Measurements from ENCODE around the gene RMND5B.

DNA sequence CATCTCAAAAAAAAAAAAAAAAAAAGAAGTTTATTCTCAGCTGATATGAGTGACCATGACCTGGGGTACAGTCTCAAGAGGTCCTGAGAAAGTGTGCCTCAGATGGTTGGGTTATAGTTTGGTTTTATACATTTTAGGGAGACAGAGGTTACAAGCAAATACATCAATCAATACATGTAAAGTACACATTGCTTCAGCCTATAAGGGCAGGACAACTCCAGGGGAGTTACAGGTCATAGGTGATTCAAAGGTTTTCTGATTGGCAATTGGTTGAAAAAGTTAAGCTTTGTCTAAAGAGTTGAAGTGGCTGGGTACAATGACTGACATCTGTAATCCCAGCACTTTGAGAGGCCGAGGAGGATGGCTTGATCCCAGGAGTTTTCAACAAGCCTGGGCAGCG lies 58.6 kb downstream of the RMND5B start:
- TF ChIP-seq ZBTB7A (IDR thresholded peaks at IDR 0.05; ENCODE audit: low read depth), result no peak
- TF ChIP-seq EP300 (IDR thresholded peaks at IDR 0.05; ENCODE audit: borderline replicate concordance), result no peak
- no peak for TF ChIP-seq CEBPB (IDR thresholded peaks at IDR 0.05)
- no peak for TF ChIP-seq FOXM1 (IDR thresholded peaks at IDR 0.05; ENCODE audit: borderline replicate concordance, low read depth)
- TF ChIP-seq YY1 (IDR thresholded peaks at IDR 0.05; ENCODE audit: low read depth), result no peak
- TF ChIP-seq, protein P1, sequence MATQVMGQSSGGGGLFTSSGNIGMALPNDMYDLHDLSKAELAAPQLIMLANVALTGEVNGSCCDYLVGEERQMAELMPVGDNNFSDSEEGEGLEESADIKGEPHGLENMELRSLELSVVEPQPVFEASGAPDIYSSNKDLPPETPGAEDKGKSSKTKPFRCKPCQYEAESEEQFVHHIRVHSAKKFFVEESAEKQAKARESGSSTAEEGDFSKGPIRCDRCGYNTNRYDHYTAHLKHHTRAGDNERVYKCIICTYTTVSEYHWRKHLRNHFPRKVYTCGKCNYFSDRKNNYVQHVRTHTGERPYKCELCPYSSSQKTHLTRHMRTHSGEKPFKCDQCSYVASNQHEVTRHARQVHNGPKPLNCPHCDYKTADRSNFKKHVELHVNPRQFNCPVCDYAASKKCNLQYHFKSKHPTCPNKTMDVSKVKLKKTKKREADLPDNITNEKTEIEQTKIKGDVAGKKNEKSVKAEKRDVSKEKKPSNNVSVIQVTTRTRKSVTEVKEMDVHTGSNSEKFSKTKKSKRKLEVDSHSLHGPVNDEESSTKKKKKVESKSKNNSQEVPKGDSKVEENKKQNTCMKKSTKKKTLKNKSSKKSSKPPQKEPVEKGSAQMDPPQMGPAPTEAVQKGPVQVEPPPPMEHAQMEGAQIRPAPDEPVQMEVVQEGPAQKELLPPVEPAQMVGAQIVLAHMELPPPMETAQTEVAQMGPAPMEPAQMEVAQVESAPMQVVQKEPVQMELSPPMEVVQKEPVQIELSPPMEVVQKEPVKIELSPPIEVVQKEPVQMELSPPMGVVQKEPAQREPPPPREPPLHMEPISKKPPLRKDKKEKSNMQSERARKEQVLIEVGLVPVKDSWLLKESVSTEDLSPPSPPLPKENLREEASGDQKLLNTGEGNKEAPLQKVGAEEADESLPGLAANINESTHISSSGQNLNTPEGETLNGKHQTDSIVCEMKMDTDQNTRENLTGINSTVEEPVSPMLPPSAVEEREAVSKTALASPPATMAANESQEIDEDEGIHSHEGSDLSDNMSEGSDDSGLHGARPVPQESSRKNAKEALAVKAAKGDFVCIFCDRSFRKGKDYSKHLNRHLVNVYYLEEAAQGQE (IDR thresholded peaks at IDR 0.05; ENCODE audit: low read depth), result no peak
- no peak for TF ChIP-seq TAF1 (IDR thresholded peaks at IDR 0.05; ENCODE audit: low read depth)

Measured in Ishikawa (cell line).